GM21515 (cell line): ENCODE results near the gene RASSF8.

Experiments
- ATAC-seq: cut with Tn5 transposase; IDR thresholded peaks from one replicate; pipeline ENCODE4 v1.9.1; 2021; ENCODE audit not compliant: unreplicated experiment

Gene RASSF8

GRCh38 chr12:25960961-25961360 lies 2.5 kb downstream of the RASSF8 start:
- no peak for ATAC-seq

GRCh38 chr12:25962932-25963525 lies 4.5 kb downstream of the RASSF8 start:
- ATAC-seq: no peak

- ATAC-seq: no peak
Measured at GRCh38 chr12:25965682-25966081, 7.2 kb downstream of the RASSF8 start.

- no peak for ATAC-seq
Measured at GRCh38 chr12:25970082-25970481, 11.6 kb downstream of the RASSF8 start.

- ATAC-seq: no peak
Measured at GRCh38 chr12:25970916-25971653, 12.6 kb downstream of the RASSF8 start.

GRCh38 chr12:25971654-25972041 lies 13.2 kb downstream of the RASSF8 start:
- no peak for ATAC-seq

- ATAC-seq: no peak
Measured at GRCh38 chr12:25972783-25973182, 14.3 kb downstream of the RASSF8 start.

- no peak for ATAC-seq
Measured at GRCh38 chr12:25975179-25975578, 16.7 kb downstream of the RASSF8 start.

GRCh38 chr12:25975682-25976081 lies 17.2 kb downstream of the RASSF8 start:
- no peak for ATAC-seq

- ATAC-seq: no peak
Measured at GRCh38 chr12:25976289-25976688, 17.8 kb downstream of the RASSF8 start.

- no peak for ATAC-seq
Measured at GRCh38 chr12:25977047-25977446, 18.6 kb downstream of the RASSF8 start.

GRCh38 chr12:25979059-25979458 lies 20.6 kb downstream of the RASSF8 start:
- ATAC-seq: no peak

GRCh38 chr12:25979563-25979962 lies 21.1 kb downstream of the RASSF8 start:
- ATAC-seq: no peak

- no peak for ATAC-seq
Measured at GRCh38 chr12:25980035-25980434, 21.6 kb downstream of the RASSF8 start.

- ATAC-seq: no peak
Measured at GRCh38 chr12:25981597-25981996, 23.1 kb downstream of the RASSF8 start.

GRCh38 chr12:25982416-25982815 lies 23.9 kb downstream of the RASSF8 start:
- no peak for ATAC-seq

GRCh38 chr12:25983625-25984024 lies 25.1 kb downstream of the RASSF8 start:
- no peak for ATAC-seq

GRCh38 chr12:25984759-25985158 lies 26.3 kb downstream of the RASSF8 start:
- no peak for ATAC-seq

GRCh38 chr12:25985316-25986175 lies 27.1 kb downstream of the RASSF8 start:
- no peak for ATAC-seq

- ATAC-seq: no peak
Measured at GRCh38 chr12:25986180-25986579, 27.7 kb downstream of the RASSF8 start.

GRCh38 chr12:25988505-25988904 lies 30.0 kb downstream of the RASSF8 start:
- no peak for ATAC-seq

- no peak for ATAC-seq
Measured at GRCh38 chr12:25990495-25990894, 32.0 kb downstream of the RASSF8 start.
